Stimulated activated CD4-positive, alpha-beta T cell treated with anti-CD3 and anti-CD28 coated beads, Interleukin-1b, Interleukin-23, amount 100 ng/mL, for 1 hour (primary cell): ENCODE results near the gene DLL3.

Source experiments
- DNase-seq, 2 donors: peaks; one replicate each; pipeline ENCODE4 v3.0.0-alpha.2; 2020; ENCODE audit warnings: low read depth in 2 of 2

DLL3 gene

GRCh38 chr19:39554701-39555311 lies 56.1 kb downstream of the DLL3 start:
- no peak for DNase-seq

GRCh38 chr19:39555883-39556282 lies 57.1 kb downstream of the DLL3 start:
- DNase-seq = no peak
